ENCODE data around the gene FAM234B. TPM values are rescaled to one million over a fixed set of nuclear protein-coding genes. Genes with fewer than 3 reads are reported as not detected.

FAM234B gene
- total RNA-seq, 4 donors from 2014 or later = 0.60 to 2.6 (median 1.8) TPM

DNA sequence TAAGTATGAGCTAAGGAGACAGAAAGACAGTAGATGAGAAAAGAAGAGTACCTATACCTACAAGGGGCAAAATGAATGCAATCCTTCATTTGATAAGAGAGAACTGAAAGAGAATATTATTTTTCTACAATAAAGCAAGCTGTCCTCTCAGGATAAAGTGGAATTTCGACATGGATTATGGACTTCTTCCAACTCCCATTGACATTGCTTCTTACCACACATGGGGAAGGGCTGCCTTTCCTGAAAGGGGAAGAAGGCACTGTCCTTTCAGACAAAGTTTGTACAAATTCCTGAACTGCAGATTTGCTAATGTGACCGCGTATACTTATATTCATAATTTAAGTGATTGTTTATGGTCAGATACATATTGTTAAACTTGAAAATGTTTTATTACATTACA, 39.8 kb upstream of the FAM234B start:
- no peaks in the 10 kb centered on the region for H3K9me3 ChIP-seq
- 86 to 91% methylated on average over 2 to 3 of the region's 3 CpGs for WGBS, 2 donors (ENCODE audit: low coverage in 1 of 2)
- H3K4me3 ChIP-seq = no peak overlapping the region
- no peak for TF ChIP-seq POLR2A (IDR thresholded peaks at IDR 0.05)
- no peak for TF ChIP-seq EP300 (IDR thresholded peaks at IDR 0.05; ENCODE audit: low read depth)
- peaks cover 0 to 16% (median 9%) of the 10 kb centered on the region in 4 donors for H3K4me1 ChIP-seq
- no peaks in the 10 kb centered on the region for H3K36me3 ChIP-seq
- no peak overlapping the region for H3K27ac ChIP-seq
- in situ Hi-C loops (cut with MboI; ENCODE audit: low pct_ligation_motif_present in 1 of 4, low pct_unique_long_range_greater_than_20kb in 1 of 4, low sequenced_read_pairs in 3 of 4) = loop anchor here in 1 of 4 donors (10.0 kb wide), 1 partner anchor 90 kb away; no protein-coding TSS in a partner anchor
- no peaks in the 10 kb centered on the region for H3K27me3 ChIP-seq
- intact Hi-C loops (cut with DNase I; ENCODE audit: low total_unique reads) = no loop called here
- DNase-seq = no peak

DNA sequence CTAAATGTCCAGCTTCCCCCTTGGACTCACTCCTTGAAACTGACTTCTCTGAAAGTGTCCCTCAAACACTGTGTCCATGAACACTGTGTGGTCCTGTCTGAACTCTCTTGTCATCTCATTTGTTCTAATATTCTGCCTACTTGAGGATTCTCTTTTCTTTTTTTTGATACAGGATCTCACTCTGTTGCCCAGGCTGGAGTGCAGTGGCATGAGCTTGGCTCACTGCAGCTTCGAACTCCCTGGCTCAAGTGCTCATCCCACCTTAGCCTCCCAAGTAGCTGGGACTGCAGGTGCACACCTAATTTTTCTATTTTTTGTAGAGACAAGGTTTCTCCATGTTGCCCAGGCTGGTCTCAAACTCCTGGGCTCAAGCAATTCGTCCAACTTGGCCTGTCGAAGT, 39.2 kb upstream of the FAM234B start:
- H3K27ac ChIP-seq = no peak overlapping the region
- 72 to 73% methylated on average over 3 of the region's 3 CpGs for WGBS, 2 donors (ENCODE audit: low coverage in 1 of 2)
- in situ Hi-C loops (cut with MboI; ENCODE audit: low pct_ligation_motif_present in 1 of 4, low pct_unique_long_range_greater_than_20kb in 1 of 4, low sequenced_read_pairs in 3 of 4) (loop anchor here in 1 of 4 donors (10.0 kb wide), 1 partner anchor 90 kb away; no protein-coding TSS in a partner anchor), intact Hi-C loops (cut with DNase I; ENCODE audit: low total_unique reads) (no loop called here)
- no peak overlapping the region for H3K4me3 ChIP-seq
- no peak for DNase-seq
- H3K4me1 ChIP-seq = peaks cover 0 to 12% (median 6%) of the 10 kb centered on the region in 4 donors
- TF ChIP-seq, protein P1, sequence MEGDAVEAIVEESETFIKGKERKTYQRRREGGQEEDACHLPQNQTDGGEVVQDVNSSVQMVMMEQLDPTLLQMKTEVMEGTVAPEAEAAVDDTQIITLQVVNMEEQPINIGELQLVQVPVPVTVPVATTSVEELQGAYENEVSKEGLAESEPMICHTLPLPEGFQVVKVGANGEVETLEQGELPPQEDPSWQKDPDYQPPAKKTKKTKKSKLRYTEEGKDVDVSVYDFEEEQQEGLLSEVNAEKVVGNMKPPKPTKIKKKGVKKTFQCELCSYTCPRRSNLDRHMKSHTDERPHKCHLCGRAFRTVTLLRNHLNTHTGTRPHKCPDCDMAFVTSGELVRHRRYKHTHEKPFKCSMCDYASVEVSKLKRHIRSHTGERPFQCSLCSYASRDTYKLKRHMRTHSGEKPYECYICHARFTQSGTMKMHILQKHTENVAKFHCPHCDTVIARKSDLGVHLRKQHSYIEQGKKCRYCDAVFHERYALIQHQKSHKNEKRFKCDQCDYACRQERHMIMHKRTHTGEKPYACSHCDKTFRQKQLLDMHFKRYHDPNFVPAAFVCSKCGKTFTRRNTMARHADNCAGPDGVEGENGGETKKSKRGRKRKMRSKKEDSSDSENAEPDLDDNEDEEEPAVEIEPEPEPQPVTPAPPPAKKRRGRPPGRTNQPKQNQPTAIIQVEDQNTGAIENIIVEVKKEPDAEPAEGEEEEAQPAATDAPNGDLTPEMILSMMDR (IDR thresholded peaks at IDR 0.05) = no peak
- TF ChIP-seq POLR2A (IDR thresholded peaks at IDR 0.05) = no peak
- no peak for TF ChIP-seq EP300 (IDR thresholded peaks at IDR 0.05; ENCODE audit: low read depth)
- no peak for TF ChIP-seq POLR2AphosphoS5 (IDR thresholded peaks at IDR 0.05)
- H3K36me3 ChIP-seq = no peaks in the 10 kb centered on the region
- H3K27me3 ChIP-seq = no peaks in the 10 kb centered on the region
- H3K9me3 ChIP-seq = no peaks in the 10 kb centered on the region

DNA sequence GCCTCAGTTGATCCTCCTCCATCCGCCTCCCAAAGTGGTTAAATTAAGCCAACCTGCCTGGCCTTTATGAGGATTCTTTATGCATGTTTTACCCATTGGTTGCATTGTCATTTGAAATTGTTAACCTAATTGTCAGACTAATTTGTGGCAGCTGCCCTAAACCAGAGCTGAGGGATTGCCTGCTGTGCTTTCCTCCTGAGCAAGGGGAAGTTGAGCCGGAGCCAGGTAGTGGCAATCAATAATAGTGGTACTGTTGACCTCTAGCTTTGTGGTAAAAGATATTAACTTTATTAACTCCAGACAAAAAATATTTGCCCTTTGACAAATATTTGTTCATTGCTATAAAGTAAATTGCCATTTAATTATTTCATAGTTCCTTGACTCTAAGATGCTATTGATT, 38.5 kb upstream of the FAM234B start:
- no peaks in the 10 kb centered on the region for H3K36me3 ChIP-seq
- no peaks in the 10 kb centered on the region for H3K27me3 ChIP-seq
- intact Hi-C loops (cut with DNase I; ENCODE audit: low total_unique reads) (no loop called here), in situ Hi-C loops (cut with MboI; ENCODE audit: low pct_ligation_motif_present in 1 of 4, low pct_unique_long_range_greater_than_20kb in 1 of 4, low sequenced_read_pairs in 3 of 4) (loop anchor here in 1 of 4 donors (10.0 kb wide), 1 partner anchor 89 kb away; no protein-coding TSS in a partner anchor)
- DNase-seq = no peak
- no peaks in the 10 kb centered on the region for H3K9me3 ChIP-seq
- H3K4me1 ChIP-seq = peaks cover 0 to 12% (median 5%) of the 10 kb centered on the region in 4 donors
- WGBS, 2 donors (ENCODE audit: low coverage in 1 of 2) = 91 to 100% methylated on average over 2 of the region's 2 CpGs
- no peak overlapping the region for H3K27ac ChIP-seq
- TF ChIP-seq, protein P1 (IDR thresholded peaks at IDR 0.05) = no peak
- TF ChIP-seq POLR2A (IDR thresholded peaks at IDR 0.05) (no peak), EP300 (IDR thresholded peaks at IDR 0.05; ENCODE audit: low read depth) (no peak), POLR2AphosphoS5 (IDR thresholded peaks at IDR 0.05) (no peak)
- H3K4me3 ChIP-seq = no peak overlapping the region

DNA sequence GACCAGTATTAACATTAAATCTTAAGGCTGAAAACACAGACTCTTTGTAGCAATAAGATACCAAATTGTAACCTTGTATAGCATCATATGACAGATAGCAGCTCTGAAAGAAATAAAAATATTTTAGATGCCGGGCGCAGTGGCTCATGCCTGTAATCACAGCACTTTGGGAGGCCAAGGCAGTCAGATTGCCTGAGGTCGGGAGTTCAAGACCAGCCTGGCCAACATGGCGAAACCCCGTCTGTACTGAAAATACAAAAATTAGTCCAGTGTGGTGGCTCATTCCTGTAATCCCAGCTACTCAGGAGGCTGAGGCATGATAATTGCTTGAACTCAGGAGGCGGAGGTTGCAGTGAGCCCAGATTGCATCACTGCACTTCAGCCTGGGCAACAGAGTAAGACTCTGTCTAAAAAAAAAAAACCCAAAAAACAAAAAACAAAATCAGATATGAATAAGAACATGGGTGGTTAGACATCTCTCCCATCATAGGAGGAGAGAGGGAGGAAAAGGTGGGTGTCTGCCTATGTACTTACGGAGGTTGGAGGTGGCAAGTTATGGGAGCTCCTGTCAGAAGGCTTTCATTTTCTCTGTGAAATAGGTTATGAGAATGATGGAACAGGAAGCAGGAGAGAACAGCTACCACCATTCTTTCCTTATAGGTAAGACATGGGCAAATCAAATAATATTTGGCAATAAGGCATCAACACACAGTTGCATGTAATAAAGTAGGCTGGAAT, 36.5 kb upstream of the FAM234B start:
- no peaks in the 10 kb centered on the region for H3K36me3 ChIP-seq
- no peak for TF ChIP-seq POLR2AphosphoS5 (IDR thresholded peaks at IDR 0.05)
- no peak for TF ChIP-seq EP300 (IDR thresholded peaks at IDR 0.05; ENCODE audit: low read depth)
- TF ChIP-seq, protein P1 (IDR thresholded peaks at IDR 0.05) = no peak
- no peak for TF ChIP-seq POLR2A (IDR thresholded peaks at IDR 0.05)
- no peaks in the 10 kb centered on the region for H3K4me1 ChIP-seq
- in situ Hi-C loops (cut with MboI; ENCODE audit: low pct_ligation_motif_present in 1 of 4, low pct_unique_long_range_greater_than_20kb in 1 of 4, low sequenced_read_pairs in 3 of 4) (loop anchor here in 1 of 4 donors (10.0 kb wide), 1 partner anchor 87 kb away; no protein-coding TSS in a partner anchor), intact Hi-C loops (cut with DNase I; ENCODE audit: low total_unique reads) (no loop called here)
- peaks cover 5% of the 10 kb centered on the region for H3K27me3 ChIP-seq
- H3K4me3 ChIP-seq = no peak overlapping the region
- H3K9me3 ChIP-seq = no peaks in the 10 kb centered on the region
- DNase-seq = no peak
- no peak overlapping the region for H3K27ac ChIP-seq
- WGBS, 2 donors (ENCODE audit: low coverage in 1 of 2) = 84 to 91% methylated on average over 6 to 7 of the region's 7 CpGs
